OCI-LY7 (cell line): ENCODE results near the gene IDE. TPM values are rescaled to one million over a fixed set of nuclear protein-coding genes. Genes with fewer than 3 reads are reported as not detected.

ENCODE experiments used
- BruUV-seq: library from RNA; stranded (reverse); fragments of 400-500 nt; replicated peaks from 2 replicates; lab custom pipeline; 2021; lab: Mats Ljungman, UMichigan
- CTCF ChIA-PET: fragments of 300-600 bp; sonication (Branson Sonifier 250); formaldehyde crosslinking; loops from one replicate; lab custom pipeline; 2022; ENCODE audit warnings: antibody characterized with exemption; ENCODE audit not compliant: unreplicated experiment; lab: Charles Lee
- POLR2A ChIA-PET: fragments of 300-600 bp; sonication (Branson Sonifier 250); formaldehyde crosslinking; loops from one replicate; lab custom pipeline; 2022; ENCODE audit warnings: antibody characterized with exemption; lab: Charles Lee
- DNase-seq: peaks from one replicate; pipeline ENCODE4 v3.0.0-alpha.2; 2015; ENCODE audit warnings: low spot score
- H2AFZ ChIP-seq: fragments of 200-600 bp; sonication (generic), shearing (Covaris generic); 2 replicates; pipeline ENCODE4 v1.6.1; 2014; ENCODE audit warnings: mild to moderate bottlenecking, antibody characterized with exemption, low read length, moderate library complexity
- H3K27ac ChIP-seq: fragments of 200-600 bp; sonication (generic); 2 replicates; pipeline ENCODE4 v1.5.1; 2014; ENCODE audit warnings: mixed run types, low read depth, mild to moderate bottlenecking, moderate library complexity, low read length, inconsistent platforms; ENCODE audit not compliant: poor library complexity, severe bottlenecking
- H3K36me3 ChIP-seq: fragments of 200-600 bp; sonication (generic); 2 replicates; pipeline ENCODE4 v1.6.1; 2014; ENCODE audit warnings: mild to moderate bottlenecking, antibody characterized with exemption, low read length, moderate library complexity, mixed read lengths; ENCODE audit not compliant: insufficient read depth
- H3K4me1 ChIP-seq: fragments of 200-600 bp; sonication (generic); 2 replicates; pipeline ENCODE4 v1.5.1; 2014; ENCODE audit warnings: mild to moderate bottlenecking, low read length; ENCODE audit not compliant: insufficient read depth, poor library complexity, severe bottlenecking
- H3K4me2 ChIP-seq: fragments of 200-600 bp; sonication (generic); 2 replicates; pipeline ENCODE4 v1.6.1; 2014; ENCODE audit warnings: mild to moderate bottlenecking, low read length
- H3K4me3 ChIP-seq: fragments of 200-600 bp; sonication (generic); 2 replicates; pipeline ENCODE4 v1.5.1; 2014; ENCODE audit warnings: mild to moderate bottlenecking, low read depth, low read length; ENCODE audit not compliant: poor library complexity, severe bottlenecking
- H3K79me2 ChIP-seq: fragments of 200-600 bp; sonication (generic); 2 replicates; pipeline ENCODE4 v1.6.1; 2016; ENCODE audit warnings: low read depth, mild to moderate bottlenecking, low read length, moderate library complexity, mixed read lengths; ENCODE audit not compliant: insufficient read depth
- H3K9me2 ChIP-seq: fragments of 200-600 bp; sonication (generic); 2 replicates; pipeline ENCODE4 v1.6.1; 2016; ENCODE audit warnings: mild to moderate bottlenecking, low read length, mixed read lengths; ENCODE audit not compliant: insufficient read depth
- H3K9me3 ChIP-seq: fragments of 200-600 bp; sonication (generic); 2 replicates; pipeline ENCODE4 v1.6.1; 2014; ENCODE audit warnings: mild to moderate bottlenecking, mixed run types, low read length, mixed read lengths
- H4K20me1 ChIP-seq: fragments of 200-600 bp; sonication (generic); 2 replicates; pipeline ENCODE4 v1.6.1; 2014; ENCODE audit warnings: mild to moderate bottlenecking, antibody characterized with exemption, low read length, moderate library complexity, mixed read lengths; ENCODE audit not compliant: insufficient read depth
- CTCF ChIP-seq: fragments of 200-600 bp; sonication (generic); conservative IDR thresholded peaks from 2 replicates; pipeline ENCODE4 v1.5.1; 2014; ENCODE audit warnings: mild to moderate bottlenecking, antibody characterized with exemption, low read length, moderate library complexity, mixed read lengths
- EZH2phosphoT487 ChIP-seq: fragments of 200-600 bp; sonication (generic); IDR thresholded peaks from 2 replicates; pipeline ENCODE4 v1.6.1; 2018; ENCODE audit warnings: low read depth, borderline replicate concordance, mild to moderate bottlenecking, mixed run types, antibody characterized with exemption, low read length, moderate library complexity, mixed read lengths
- intact Hi-C: fragments of 100-400 bp; cut with micrococcal nuclease; formaldehyde crosslinking; loops from one replicate; pipeline ENCODE4 v1.10.0; 2022; ENCODE audit not compliant: unreplicated experiment
- total RNA-seq, 2 experiments: library from RNA; depleted of rRNA in 1 of 2; stranded (reverse); fragments of >200 nt in 1 of 2; shearing (Covaris generic) in 1 of 2; gene quantifications; 2 replicates each; pipeline ENCODE4 v1.2.3, GENCODE V29; 2014 to 2022

Gene IDE
- total RNA-seq, 2 experiments from 2014 or later, result 14.2 to 42.4 TPM

GRCh38 chr10:92553959-92554358 lies 19.9 kb downstream of the IDE start:
- Histone ChIP-seq H3K9me3 (peaks cover 16% of the 10 kb centered on the region), H3K79me2 (peaks cover 7% of the 10 kb centered on the region; the same call in 1 of the 2 replicates), H3K27ac (no peak overlapping the region), H3K4me2 (no peak overlapping the region), H3K36me3 (peaks cover 66% of the 10 kb centered on the region), H3K4me1 (peaks cover 10% of the 10 kb centered on the region), H2AFZ (no peak overlapping the region), H3K4me3 (no peak overlapping the region), H3K9me2 (no peaks in the 10 kb centered on the region), H4K20me1 (no peaks in the 10 kb centered on the region)
- BruUV-seq, result no TSS peak
- ChIA-PET POLR2A (no interaction called here), CTCF (no interaction called here)
- intact Hi-C loops, result no loop called here
- DNase-seq, result no peak
- TF ChIP-seq EZH2phosphoT487, result no peak
- no peak for TF ChIP-seq CTCF

- no TSS peak for BruUV-seq
- ChIA-PET POLR2A (interaction anchor here (0.7 kb wide), 1 partner anchor 239 kb away, joined by 3 read pairs; no protein-coding TSS in a partner anchor), CTCF (no interaction called here)
- no peaks in the 10 kb centered on the region for H3K9me2 ChIP-seq
- peaks cover 10% of the 10 kb centered on the region for H3K4me1 ChIP-seq
- H3K36me3 ChIP-seq, result peaks cover 54% of the 10 kb centered on the region
- TF ChIP-seq CTCF (peak; percentile 63), EZH2phosphoT487 (no peak)
- peaks cover 7% of the 10 kb centered on the region; the same call in 1 of the 2 replicates for H3K79me2 ChIP-seq
- no peak overlapping the region for H3K4me3 ChIP-seq
- H3K4me2 ChIP-seq, result peak overlapping the region; percentile 6; the same call in 1 of the 2 replicates
- no peak overlapping the region for H2AFZ ChIP-seq
- peaks cover 12% of the 10 kb centered on the region for H3K9me3 ChIP-seq
- no peaks in the 10 kb centered on the region for H4K20me1 ChIP-seq
- intact Hi-C loops, result no loop called here
- no peak for DNase-seq
- no peak overlapping the region for H3K27ac ChIP-seq
These were observed 21.6 kb downstream of the IDE start for GRCh38 chr10:92552310-92552709.

GRCh38 chr10:92550924-92551323 lies 23.0 kb downstream of the IDE start:
- Histone ChIP-seq H3K36me3 (peaks cover 45% of the 10 kb centered on the region), H3K9me2 (no peaks in the 10 kb centered on the region), H3K4me2 (no peak overlapping the region), H3K4me3 (no peak overlapping the region), H2AFZ (no peak overlapping the region), H3K79me2 (peaks cover 7% of the 10 kb centered on the region; the same call in 1 of the 2 replicates), H3K9me3 (peaks cover 12% of the 10 kb centered on the region), H4K20me1 (0 out of 2 replicates have a peak, but pooled peaks cover 4% of the 10 kb centered on the region), H3K4me1 (peaks cover 10% of the 10 kb centered on the region), H3K27ac (no peak overlapping the region)
- intact Hi-C loops, result no loop called here
- no peak for DNase-seq
- ChIA-PET CTCF (no interaction called here), POLR2A (interaction anchor here (0.6 kb wide), 3 partner anchors 104 to 324 kb away, joined by 3 to 4 read pairs (median 3); no protein-coding TSS in a partner anchor)
- BruUV-seq, result no TSS peak
- TF ChIP-seq CTCF, result no peak; the same call in 1 of the 2 replicates
- TF ChIP-seq EZH2phosphoT487, result no peak
